Activated effector memory CD4-positive, alpha-beta T cell treated with anti-CD3 and anti-CD28 coated beads, Interleukin-2, amount 50 U/mL, for 16 hours (primary cell): ENCODE measurements around the gene DEFB132.
"Not testable (repeated sequence)": the region's sequence is repeated elsewhere in the genome, so short reads cannot be mapped to it uniquely, and the experiment has no call there.

Experiments used
- DNase-seq: peaks from one replicate; pipeline ENCODE4 v3.0.0-alpha.2; 2020

DEFB132 gene

GRCh38 chr20:257419-257818, at the start of gene DEFB132:
DEFB132 (plus strand) TSS chr20:257724; CDS start chr20:257779, 55 bp downstream.
- no peak for DNase-seq

GRCh38 chr20:208942-209566, 48.5 kb upstream of the DEFB132 start:
- no peak for DNase-seq

GRCh38 chr20:210809-211502, 46.6 kb upstream of the DEFB132 start:
- no peak for DNase-seq

GRCh38 chr20:214383-214782, 43.1 kb upstream of the DEFB132 start:
- no peak for DNase-seq

GRCh38 chr20:215796-216195, 41.7 kb upstream of the DEFB132 start:
- no peak for DNase-seq

- DNase-seq = no peak
Observed at GRCh38 chr20:217266-217665, 40.3 kb upstream of the DEFB132 start.

GRCh38 chr20:219290-220115, 38.0 kb upstream of the DEFB132 start:
- DNase-seq = no peak

GRCh38 chr20:221258-221830, 36.2 kb upstream of the DEFB132 start:
- no peak for DNase-seq

GRCh38 chr20:225879-226278, 31.6 kb upstream of the DEFB132 start:
- DNase-seq = not testable (repeated sequence)

- no peak for DNase-seq
Observed at GRCh38 chr20:226958-227357, 30.6 kb upstream of the DEFB132 start, which contains the start of gene DEFB129. DEFB129 (plus strand) TSS chr20:227258; CDS start chr20:227289, 31 bp downstream.

- no peak for DNase-seq
Observed at GRCh38 chr20:227439-228105, 30.0 kb upstream of the DEFB132 start.

GRCh38 chr20:235891-236290, 21.6 kb upstream of the DEFB132 start:
- no peak for DNase-seq

GRCh38 chr20:237489-237888, 20.0 kb upstream of the DEFB132 start:
- peak; percentile 70 for DNase-seq

GRCh38 chr20:237929-238328, 19.6 kb upstream of the DEFB132 start:
- no peak for DNase-seq

GRCh38 chr20:242905-243304, 14.6 kb upstream of the DEFB132 start:
- DNase-seq = no peak

- DNase-seq = no peak
Observed at GRCh38 chr20:251354-251753, 6.2 kb upstream of the DEFB132 start.

GRCh38 chr20:252801-253200, 4.7 kb upstream of the DEFB132 start:
- DNase-seq = no peak

- not testable (repeated sequence) for DNase-seq
Observed at GRCh38 chr20:253447-253846, 4.1 kb upstream of the DEFB132 start.

- DNase-seq = no peak
Observed at GRCh38 chr20:258269-258858, 840 bp downstream of the DEFB132 start.

- no peak for DNase-seq
Observed at GRCh38 chr20:258963-259362, 1.4 kb downstream of the DEFB132 start.

- DNase-seq = no peak
Observed at GRCh38 chr20:259981-260380, 2.5 kb downstream of the DEFB132 start.

GRCh38 chr20:263701-264100, 6.2 kb downstream of the DEFB132 start:
- no peak for DNase-seq
